K562 (cell line): ENCODE data around the gene FGGY. TPM values are rescaled to one million over a fixed set of nuclear protein-coding genes. Genes with fewer than 3 reads are reported as not detected.
A peak's percentile ranks its signal among the peaks of the same experiment; 100 is the strongest.

Experiments used
- FOXJ3 ChIP-seq: sonication (generic); formaldehyde crosslinking; IDR thresholded peaks from 2 replicates; pipeline ENCODE4 v1.4.0; 2020; ENCODE audit warnings: mild to moderate bottlenecking, missing genetic modification reagents
- HDAC3 ChIP-seq: fragments of 450-650 bp; IDR thresholded peaks from 2 replicates; pipeline ENCODE4 v1.6.1; 2018; ENCODE audit warnings: borderline replicate concordance, mild to moderate bottlenecking, moderate library complexity; ENCODE audit not compliant: partially characterized antibody
- JUN ChIP-seq, 2 experiments: sonication (generic) in 1 of 2; formaldehyde crosslinking in 1 of 2; IDR thresholded peaks; 2 replicates each; pipeline versions ENCODE4 v1.6.1 to v1.8.0; 2012 to 2022; ENCODE audit warnings: borderline replicate concordance in 2 of 2, mild to moderate bottlenecking in 2 of 2, improper control_type of control experiment in 1 of 2, low read depth in 1 of 2, low read length in 1 of 2, missing genetic modification reagents in 1 of 2
- MYNN ChIP-seq, 2 experiments: sonication (generic); formaldehyde crosslinking in 1 of 2; IDR thresholded peaks; 2 replicates each; pipeline versions ENCODE4 v1.5.0 to v1.6.1; 2016 to 2020; ENCODE audit warnings: antibody characterized with exemption in 1 of 2, missing genetic modification reagents in 1 of 2
- NFE2L1 ChIP-seq: fragments of 450-650 bp; IDR thresholded peaks from 2 replicates; pipeline ENCODE4 v1.6.1; 2016; ENCODE audit warnings: missing genetic modification characterization, low read depth, mild to moderate bottlenecking, missing compliant biosample characterization, moderate library complexity, borderline replicate concordance
- NFXL1 ChIP-seq: fragments of 450-650 bp; formaldehyde crosslinking; IDR thresholded peaks from 2 replicates; pipeline ENCODE4 v1.4.0; 2021; ENCODE audit warnings: mild to moderate bottlenecking
- SMC3 ChIP-seq: conservative IDR thresholded peaks from 2 replicates; pipeline ENCODE4 v1.6.1; 2011; ENCODE audit warnings: low read depth, low read length, improper control_type of control experiment; ENCODE audit not compliant: insufficient read depth
- TBL1XR1 ChIP-seq, 2 experiments: IDR thresholded peaks; 2 replicates each; pipeline ENCODE4 v1.6.1; 2012; ENCODE audit warnings: improper control_type of control experiment in 2 of 2, low read length in 2 of 2, mild to moderate bottlenecking in 1 of 2
- TFAM ChIP-seq: fragments of 250-450 bp; sonication (Bioruptor Pico); conservative IDR thresholded peaks from 2 replicates; pipeline ENCODE4 v1.5.0; 2021; ENCODE audit warnings: mild to moderate bottlenecking, moderate library complexity
- TFAP4 ChIP-seq: sonication (generic); formaldehyde crosslinking; IDR thresholded peaks from 2 replicates; pipeline ENCODE4 v1.8.0; 2022; ENCODE audit warnings: missing genetic modification reagents, mild to moderate bottlenecking, moderate library complexity, borderline replicate concordance
- ZBTB34 ChIP-seq: fragments of 250-450 bp; sonication (Bioruptor Pico); IDR thresholded peaks from 2 replicates; pipeline ENCODE4 v1.8.0; 2021; ENCODE audit warnings: mild to moderate bottlenecking, moderate library complexity
- ZFPM2 ChIP-seq: fragments of 250-450 bp; sonication (Bioruptor Pico); IDR thresholded peaks from 2 replicates; pipeline ENCODE4 v1.5.1; 2022; ENCODE audit warnings: mild to moderate bottlenecking
- ZNF124 ChIP-seq: sonication (generic); formaldehyde crosslinking; IDR thresholded peaks from 2 replicates; pipeline ENCODE4 v1.8.1; 2022; ENCODE audit warnings: missing genetic modification reagents
- ZNF3 ChIP-seq: fragments of 250-450 bp; sonication (Bioruptor Pico); IDR thresholded peaks from 2 replicates; pipeline ENCODE4 v1.5.0; 2021; ENCODE audit warnings: mild to moderate bottlenecking, moderate library complexity
- ZNF668 ChIP-seq: fragments of 250-450 bp; sonication (Bioruptor Pico); IDR thresholded peaks from 2 replicates; pipeline ENCODE4 v1.8.0; 2022; ENCODE audit warnings: mild to moderate bottlenecking, inconsistent platforms
- ZSCAN29 ChIP-seq: fragments of 450-650 bp; IDR thresholded peaks from 2 replicates; pipeline ENCODE4 v1.6.1; 2017
- ZSCAN32 ChIP-seq: fragments of 450-650 bp; formaldehyde crosslinking; IDR thresholded peaks from 2 replicates; pipeline ENCODE4 v1.4.0; 2020; ENCODE audit warnings: mild to moderate bottlenecking, moderate library complexity
- polyA plus RNA-seq, 8 experiments: library from polyadenylated mRNA; depleted of rRNA in 4 of 8; stranded (reverse) in 5 of 8; unstranded in 3 of 8; fragments of >200 nt; fragmentation: Nextera tagmentation in 2 of 8; fragmentation: Illumina TruSeq in 1 of 8; extraction: Ambion mirVana in 2 of 8; extraction: Trizol in 1 of 8; gene quantifications; 2 replicates each; pipeline versions ENCODE4 v1.2.1 to v1.2.3, GENCODE V29; 2011 to 2014; ENCODE audit warnings: inconsistent platforms in 1 of 8, missing spikeins in 1 of 8
- total RNA-seq, 7 experiments: library from RNA; depleted of rRNA in 6 of 7; stranded (reverse); fragments of >200 nt in 6 of 7; fragmentation: Illumina TruSeq in 2 of 7; extraction: Trizol in 2 of 7; gene quantifications; 2 replicates each; pipeline versions ENCODE4 v1.2.1 to v1.2.3, GENCODE V29; 2011 to 2021; ENCODE audit warnings: low replicate concordance in 1 of 7
- TF ChIP-seq, protein P1 (sequence below): fragments of 150-350 bp; conservative IDR thresholded peaks from 2 replicates; pipeline ENCODE4 v1.6.1; 2014; ENCODE audit warnings: low read length
- TF ChIP-seq, protein P2 (sequence below): sonication (generic); formaldehyde crosslinking; IDR thresholded peaks from 2 replicates; pipeline ENCODE4 v1.8.0; 2022; ENCODE audit warnings: mild to moderate bottlenecking, low read depth, missing genetic modification reagents
- TF ChIP-seq, protein P3 (sequence below): fragments of 250-450 bp; sonication (Bioruptor Pico); IDR thresholded peaks from 2 replicates; pipeline ENCODE4 v1.5.0; 2020; ENCODE audit warnings: mild to moderate bottlenecking, borderline replicate concordance

FGGY gene
- total and polyA plus RNA-seq, 9 of the 15 experiments (the other 6 are each of a cell fraction or from before 2014, with no cell fraction given) = 9.7 to 19.2 (median 12.6) TPM

DNA sequence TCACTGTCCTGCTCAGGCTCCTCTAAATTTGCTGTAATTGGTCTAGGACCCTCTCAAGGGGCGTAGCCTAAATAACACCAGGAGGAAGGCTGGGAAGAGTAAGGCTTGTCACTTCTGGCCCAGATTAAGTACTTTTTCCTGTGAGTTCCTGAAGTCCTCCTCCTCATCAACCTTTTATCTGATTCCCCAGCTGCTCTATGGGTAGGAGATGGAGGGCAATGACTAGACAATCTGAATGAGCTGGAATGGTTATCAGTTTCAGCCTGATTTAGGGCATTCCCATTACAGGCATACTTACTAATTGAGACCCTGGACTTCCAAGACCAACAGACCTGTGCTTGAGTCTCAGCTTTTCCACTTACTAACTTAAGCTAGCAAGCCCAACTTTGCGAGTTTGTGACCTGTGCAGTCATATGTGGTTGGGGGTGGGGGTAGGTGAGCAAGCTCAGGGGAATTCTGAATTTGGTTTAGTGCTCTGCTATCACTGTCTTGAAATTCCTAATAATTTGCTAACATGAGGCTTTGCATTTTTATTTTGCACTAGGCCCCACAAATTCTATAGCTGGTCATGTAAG is 18.0 kb upstream of the FGGY start (continued):
- TF ChIP-seq, protein P1, sequence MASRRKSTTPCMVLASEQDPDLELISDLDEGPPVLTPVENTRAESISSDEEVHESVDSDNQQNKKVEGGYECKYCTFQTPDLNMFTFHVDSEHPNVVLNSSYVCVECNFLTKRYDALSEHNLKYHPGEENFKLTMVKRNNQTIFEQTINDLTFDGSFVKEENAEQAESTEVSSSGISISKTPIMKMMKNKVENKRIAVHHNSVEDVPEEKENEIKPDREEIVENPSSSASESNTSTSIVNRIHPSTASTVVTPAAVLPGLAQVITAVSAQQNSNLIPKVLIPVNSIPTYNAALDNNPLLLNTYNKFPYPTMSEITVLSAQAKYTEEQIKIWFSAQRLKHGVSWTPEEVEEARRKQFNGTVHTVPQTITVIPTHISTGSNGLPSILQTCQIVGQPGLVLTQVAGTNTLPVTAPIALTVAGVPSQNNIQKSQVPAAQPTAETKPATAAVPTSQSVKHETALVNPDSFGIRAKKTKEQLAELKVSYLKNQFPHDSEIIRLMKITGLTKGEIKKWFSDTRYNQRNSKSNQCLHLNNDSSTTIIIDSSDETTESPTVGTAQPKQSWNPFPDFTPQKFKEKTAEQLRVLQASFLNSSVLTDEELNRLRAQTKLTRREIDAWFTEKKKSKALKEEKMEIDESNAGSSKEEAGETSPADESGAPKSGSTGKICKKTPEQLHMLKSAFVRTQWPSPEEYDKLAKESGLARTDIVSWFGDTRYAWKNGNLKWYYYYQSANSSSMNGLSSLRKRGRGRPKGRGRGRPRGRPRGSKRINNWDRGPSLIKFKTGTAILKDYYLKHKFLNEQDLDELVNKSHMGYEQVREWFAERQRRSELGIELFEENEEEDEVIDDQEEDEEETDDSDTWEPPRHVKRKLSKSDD = no peak
- no peak for TF ChIP-seq FOXJ3
- no peak for TF ChIP-seq ZNF3 (CRISPR knock-in tag)
- no peak for TF ChIP-seq MYNN (IDR thresholded peaks at IDR 0.05)
- no peak for TF ChIP-seq MYNN (CRISPR knock-in tag; IDR thresholded peaks at IDR 0.05)
- no peak for TF ChIP-seq ZNF668 (CRISPR knock-in tag)
- TF ChIP-seq, protein P2, sequence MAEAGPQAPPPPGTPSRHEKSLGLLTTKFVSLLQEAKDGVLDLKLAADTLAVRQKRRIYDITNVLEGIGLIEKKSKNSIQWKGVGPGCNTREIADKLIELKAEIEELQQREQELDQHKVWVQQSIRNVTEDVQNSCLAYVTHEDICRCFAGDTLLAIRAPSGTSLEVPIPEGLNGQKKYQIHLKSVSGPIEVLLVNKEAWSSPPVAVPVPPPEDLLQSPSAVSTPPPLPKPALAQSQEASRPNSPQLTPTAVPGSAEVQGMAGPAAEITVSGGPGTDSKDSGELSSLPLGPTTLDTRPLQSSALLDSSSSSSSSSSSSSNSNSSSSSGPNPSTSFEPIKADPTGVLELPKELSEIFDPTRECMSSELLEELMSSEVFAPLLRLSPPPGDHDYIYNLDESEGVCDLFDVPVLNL (CRISPR knock-in tag) = no peak
- peak in 1 of 2 experiments; percentile 25; a peak in 1 of 4 replicates for TF ChIP-seq TBL1XR1 (IDR thresholded peaks at IDR 0.05; ENCODE audit: low read length in 2 of 2)
- TF ChIP-seq ZSCAN32 = no peak
- no peak for TF ChIP-seq ZSCAN29
- no peak for TF ChIP-seq ZBTB34 (CRISPR knock-in tag)
- no peak for TF ChIP-seq HDAC3
- no peak for TF ChIP-seq ZFPM2 (CRISPR knock-in tag)
- no peak for TF ChIP-seq SMC3
- no peak for TF ChIP-seq ZNF124 (CRISPR knock-in tag)
- TF ChIP-seq TFAM (CRISPR knock-in tag) = no peak
- TF ChIP-seq NFXL1 = no peak
- no peak for TF ChIP-seq TFAP4 (CRISPR knock-in tag)
- TF ChIP-seq, protein P3, sequence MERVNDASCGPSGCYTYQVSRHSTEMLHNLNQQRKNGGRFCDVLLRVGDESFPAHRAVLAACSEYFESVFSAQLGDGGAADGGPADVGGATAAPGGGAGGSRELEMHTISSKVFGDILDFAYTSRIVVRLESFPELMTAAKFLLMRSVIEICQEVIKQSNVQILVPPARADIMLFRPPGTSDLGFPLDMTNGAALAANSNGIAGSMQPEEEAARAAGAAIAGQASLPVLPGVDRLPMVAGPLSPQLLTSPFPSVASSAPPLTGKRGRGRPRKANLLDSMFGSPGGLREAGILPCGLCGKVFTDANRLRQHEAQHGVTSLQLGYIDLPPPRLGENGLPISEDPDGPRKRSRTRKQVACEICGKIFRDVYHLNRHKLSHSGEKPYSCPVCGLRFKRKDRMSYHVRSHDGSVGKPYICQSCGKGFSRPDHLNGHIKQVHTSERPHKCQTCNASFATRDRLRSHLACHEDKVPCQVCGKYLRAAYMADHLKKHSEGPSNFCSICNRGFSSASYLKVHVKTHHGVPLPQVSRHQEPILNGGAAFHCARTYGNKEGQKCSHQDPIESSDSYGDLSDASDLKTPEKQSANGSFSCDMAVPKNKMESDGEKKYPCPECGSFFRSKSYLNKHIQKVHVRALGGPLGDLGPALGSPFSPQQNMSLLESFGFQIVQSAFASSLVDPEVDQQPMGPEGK (CRISPR knock-in tag) = no peak
- TF ChIP-seq NFE2L1 (tag) = 0 out of 2 replicates have a peak, but pooled peaks have one; percentile 19
- no peak for TF ChIP-seq JUN (IDR thresholded peaks at IDR 0.05; ENCODE audit: borderline replicate concordance, low read depth, low read length)
- no peak for TF ChIP-seq JUN (CRISPR knock-in tag; IDR thresholded peaks at IDR 0.05; ENCODE audit: borderline replicate concordance)
